GM12878 (cell line): ENCODE results near the gene PRRC2B. TPM values are rescaled to one million over a fixed set of nuclear protein-coding genes. Genes with fewer than 3 reads are reported as not detected.

ENCODE experiments used
- BACH1 ChIP-seq: fragments of 450-650 bp; IDR thresholded peaks from 2 replicates; pipeline ENCODE4 v1.6.1; 2017; ENCODE audit warnings: mild to moderate bottlenecking, borderline replicate concordance
- FOXK2 ChIP-seq: fragments of 450-650 bp; IDR thresholded peaks from 2 replicates; pipeline ENCODE4 v1.6.1; 2017; ENCODE audit warnings: mild to moderate bottlenecking, moderate library complexity
- HDGF ChIP-seq: fragments of 450-650 bp; IDR thresholded peaks from 2 replicates; pipeline ENCODE4 v1.6.1; 2016; ENCODE audit warnings: antibody characterized with exemption
- IKZF1 ChIP-seq: fragments of 450-650 bp; conservative IDR thresholded peaks from 2 replicates; pipeline ENCODE4 v1.6.1; 2017; ENCODE audit warnings: antibody characterized with exemption, mild to moderate bottlenecking
- IRF5 ChIP-seq: fragments of 450-650 bp; IDR thresholded peaks from 2 replicates; pipeline ENCODE4 v1.6.1; 2017; ENCODE audit warnings: borderline replicate concordance
- NFYA ChIP-seq: IDR thresholded peaks from 2 replicates; pipeline ENCODE4 v1.6.1; 2011; ENCODE audit warnings: low read depth, mild to moderate bottlenecking, low read length, improper control_type of control experiment, borderline replicate concordance
- RCOR1 ChIP-seq: conservative IDR thresholded peaks from 2 replicates; pipeline ENCODE4 v1.6.1; 2012; ENCODE audit warnings: low read depth, low read length, improper control_type of control experiment
- ZNF687 ChIP-seq: fragments of 450-650 bp; IDR thresholded peaks from 2 replicates; pipeline ENCODE4 v1.6.1; 2017; ENCODE audit warnings: mild to moderate bottlenecking, moderate library complexity
- polyA plus RNA-seq, 11 experiments: library from polyadenylated mRNA; depleted of rRNA in 4 of 11; unstranded in 6 of 11; stranded (reverse) in 5 of 11; fragments of >200 nt; fragmentation: Nextera tagmentation in 4 of 11; fragmentation: Illumina TruSeq in 1 of 11; extraction: Ambion mirVana in 4 of 11; extraction: Trizol in 1 of 11; gene quantifications; 1 replicate in 1 of 11; 2 replicates in 10 of 11; pipeline versions ENCODE4 v1.2.1 to v1.2.3, GENCODE V29; 2011 to 2016; ENCODE audit warnings: inconsistent platforms in 2 of 11, missing spikeins in 2 of 11, low read depth in 1 of 11
- total RNA-seq, 4 experiments: library from RNA; depleted of rRNA in 3 of 4; stranded (reverse); fragments of >200 nt in 3 of 4; fragmentation: Illumina TruSeq in 1 of 4; extraction: Trizol in 1 of 4; gene quantifications; 2 replicates each; pipeline versions ENCODE4 v1.2.1 to v1.2.3, GENCODE V29; 2013 to 2021

Gene PRRC2B
- total and polyA plus RNA-seq, 10 of the 15 experiments (the other 5 are each of a cell fraction or from before 2014, with no cell fraction given): 0.84 to 155 (median 28.7) TPM

GRCh38 chr9:131411719-131412681, 18.1 kb downstream of the PRRC2B start (continued):
- no peak for TF ChIP-seq NFYA
- TF ChIP-seq IRF5: no peak
- no peak for TF ChIP-seq ZNF687
- TF ChIP-seq HDGF: no peak
- no peak for TF ChIP-seq IKZF1
- no peak for TF ChIP-seq RCOR1
- no peak for TF ChIP-seq FOXK2
- no peak for TF ChIP-seq BACH1
